Parathyroid adenoma (tissue), 2 donors: ENCODE results near the gene LSM5.

ENCODE experiments used
- H2AFZ ChIP-seq: fragments of 300-600 bp; sonication (generic); one replicate; pipeline ENCODE4 v1.7.0; 2017; ENCODE audit warnings: antibody characterized with exemption, mild to moderate bottlenecking
- H3K27ac ChIP-seq: fragments of 300-600 bp; sonication (generic); one replicate; pipeline ENCODE4 v1.7.0; 2017
- H3K27me3 ChIP-seq: fragments of 300-600 bp; sonication (generic); one replicate; pipeline ENCODE4 v1.7.0; 2017; ENCODE audit warnings: low read length; ENCODE audit not compliant: control insufficient read depth, insufficient read depth
- H3K36me3 ChIP-seq: fragments of 300-600 bp; sonication (generic); one replicate; pipeline ENCODE4 v1.7.0; 2017; ENCODE audit warnings: low read length; ENCODE audit not compliant: control insufficient read depth, insufficient read depth
- H3K4me1 ChIP-seq: fragments of 300-600 bp; sonication (generic); one replicate; pipeline ENCODE4 v1.7.0; 2017; ENCODE audit warnings: control low read depth
- H3K4me2 ChIP-seq: fragments of 300-600 bp; sonication (generic); one replicate; pipeline ENCODE4 v1.7.0; 2017; ENCODE audit warnings: low read length
- H3K4me3 ChIP-seq: fragments of 300-600 bp; sonication (generic); one replicate; pipeline ENCODE4 v1.7.0; 2017; ENCODE audit warnings: low read depth, low read length
- H3K79me2 ChIP-seq: fragments of 300-600 bp; sonication (generic); one replicate; pipeline ENCODE4 v1.7.0; 2017; ENCODE audit warnings: control low read depth
- H3K9ac ChIP-seq: fragments of 300-600 bp; sonication (generic); one replicate; pipeline ENCODE4 v1.7.0; 2017; ENCODE audit warnings: mild to moderate bottlenecking
- H3K9me3 ChIP-seq: fragments of 300-600 bp; sonication (generic); one replicate; pipeline ENCODE4 v1.7.0; 2017; ENCODE audit warnings: low read length; ENCODE audit not compliant: control insufficient read depth
- TF ChIP-seq, protein P1 (sequence below): fragments of 300-600 bp; sonication (generic); IDR thresholded peaks from one replicate; pipeline ENCODE4 v1.7.0; 2017; ENCODE audit warnings: antibody characterized with exemption, mild to moderate bottlenecking
- donor health status: primary hyperparathyroidism.

The LSM5 gene

GRCh38 chr7:32453341-32454011 lies 36.7 kb downstream of the LSM5 start:
- H3K4me2 ChIP-seq, result no peak overlapping the region

DNA sequence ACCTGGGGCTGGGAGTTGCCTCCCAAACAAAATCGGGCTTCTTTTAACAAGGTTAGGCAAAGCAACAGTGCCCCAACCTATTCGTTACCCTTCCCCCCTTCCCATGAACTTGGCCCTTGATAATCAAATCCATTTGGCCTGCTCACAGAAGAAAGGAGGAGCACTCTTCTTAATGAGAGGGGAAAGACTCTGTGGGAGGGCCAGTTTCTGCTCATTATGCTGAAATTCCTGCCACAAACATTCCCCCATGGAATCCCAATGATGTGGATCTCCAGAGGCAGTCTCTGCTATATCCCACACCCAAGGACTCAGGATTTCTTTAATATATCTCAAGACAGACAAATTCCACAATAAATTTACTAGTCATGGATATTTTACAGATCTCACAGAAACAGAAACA lies 43.0 kb downstream of the LSM5 start:
- no peak overlapping the region for H3K4me2 ChIP-seq
- H3K79me2 ChIP-seq, result no peaks in the 10 kb centered on the region
- no peaks in the 10 kb centered on the region for H3K27me3 ChIP-seq
- H3K36me3 ChIP-seq, result no peaks in the 10 kb centered on the region
- no peaks in the 10 kb centered on the region for H3K4me1 ChIP-seq
- no peak overlapping the region for H2AFZ ChIP-seq
- TF ChIP-seq, protein P1, sequence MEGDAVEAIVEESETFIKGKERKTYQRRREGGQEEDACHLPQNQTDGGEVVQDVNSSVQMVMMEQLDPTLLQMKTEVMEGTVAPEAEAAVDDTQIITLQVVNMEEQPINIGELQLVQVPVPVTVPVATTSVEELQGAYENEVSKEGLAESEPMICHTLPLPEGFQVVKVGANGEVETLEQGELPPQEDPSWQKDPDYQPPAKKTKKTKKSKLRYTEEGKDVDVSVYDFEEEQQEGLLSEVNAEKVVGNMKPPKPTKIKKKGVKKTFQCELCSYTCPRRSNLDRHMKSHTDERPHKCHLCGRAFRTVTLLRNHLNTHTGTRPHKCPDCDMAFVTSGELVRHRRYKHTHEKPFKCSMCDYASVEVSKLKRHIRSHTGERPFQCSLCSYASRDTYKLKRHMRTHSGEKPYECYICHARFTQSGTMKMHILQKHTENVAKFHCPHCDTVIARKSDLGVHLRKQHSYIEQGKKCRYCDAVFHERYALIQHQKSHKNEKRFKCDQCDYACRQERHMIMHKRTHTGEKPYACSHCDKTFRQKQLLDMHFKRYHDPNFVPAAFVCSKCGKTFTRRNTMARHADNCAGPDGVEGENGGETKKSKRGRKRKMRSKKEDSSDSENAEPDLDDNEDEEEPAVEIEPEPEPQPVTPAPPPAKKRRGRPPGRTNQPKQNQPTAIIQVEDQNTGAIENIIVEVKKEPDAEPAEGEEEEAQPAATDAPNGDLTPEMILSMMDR, result no peak
- no peak overlapping the region for H3K9ac ChIP-seq
- H3K27ac ChIP-seq, result no peak overlapping the region
- no peak overlapping the region for H3K4me3 ChIP-seq
- H3K9me3 ChIP-seq, result no peaks in the 10 kb centered on the region

More at GRCh38 chr7:32453341-32454011, 36.7 kb downstream of the LSM5 start:
- Histone ChIP-seq H3K4me1 (no peaks in the 10 kb centered on the region), H3K27me3 (no peaks in the 10 kb centered on the region), H3K36me3 (no peaks in the 10 kb centered on the region), H3K27ac (no peak overlapping the region), H2AFZ (no peak overlapping the region), H3K9me3 (no peaks in the 10 kb centered on the region), H3K9ac (no peak overlapping the region), H3K4me3 (no peak overlapping the region), H3K79me2 (no peaks in the 10 kb centered on the region)
- TF ChIP-seq, protein P1, result no peak

GRCh38 chr7:32436146-32436928 lies 53.8 kb downstream of the LSM5 start:
- no peaks in the 10 kb centered on the region for H3K4me1 ChIP-seq
- H3K27ac ChIP-seq, result no peak overlapping the region
- no peak overlapping the region for H3K4me3 ChIP-seq
- H3K4me2 ChIP-seq, result no peak overlapping the region
- peaks cover 5% of the 10 kb centered on the region for H3K9me3 ChIP-seq
- no peak overlapping the region for H3K9ac ChIP-seq
- TF ChIP-seq, protein P1, result no peak
- H3K79me2 ChIP-seq, result no peaks in the 10 kb centered on the region
- no peaks in the 10 kb centered on the region for H3K36me3 ChIP-seq
- H3K27me3 ChIP-seq, result peaks cover 4% of the 10 kb centered on the region
- no peak overlapping the region for H2AFZ ChIP-seq
